Activated naive CD8-positive, alpha-beta T cell treated with anti-CD3 and anti-CD28 coated beads, Interleukin-2, amount 10 ng/mL, durations not matched to agents 7 days and 5 days (primary cell): ENCODE data around the gene ZBTB42. TPM values are rescaled to one million over a fixed set of nuclear protein-coding genes. Genes with fewer than 3 reads are reported as not detected.
"Not testable (repeated sequence)": the region's sequence is repeated elsewhere in the genome, so short reads cannot be mapped to it uniquely, and the experiment has no call there.

Experiments used
- ATAC-seq: fragments of 150-1000 bp; cut with Tn5 transposase; one replicate; pipeline ENCODE4 v1.10.0; 2021; ENCODE audit warnings: low read depth, moderate library complexity
- POLR2A ChIA-PET: fragments of 350-600 bp; sonication (Branson Sonifier 250); formaldehyde crosslinking; loops from one replicate; lab custom pipeline; 2021; ENCODE audit warnings: antibody characterized with exemption; lab: Charles Lee
- DNase-seq: peaks from one replicate; pipeline ENCODE4 v3.0.0; 2021
- H3K27ac Mint-ChIP-seq: one replicate; pipeline ENCODE4 v1.8.0; 2022; ENCODE audit warnings: mild to moderate bottlenecking, mixed read lengths
- H3K27me3 Mint-ChIP-seq: one replicate; pipeline ENCODE4 v1.8.0; 2022; ENCODE audit warnings: mild to moderate bottlenecking, moderate library complexity, mixed read lengths
- H3K36me3 Mint-ChIP-seq: one replicate; pipeline ENCODE4 v1.8.0; 2021; ENCODE audit warnings: mild to moderate bottlenecking, mixed read lengths
- H3K4me1 Mint-ChIP-seq: one replicate; pipeline ENCODE4 v1.8.0; 2021; ENCODE audit warnings: mixed read lengths
- H3K4me3 Mint-ChIP-seq: one replicate; pipeline ENCODE4 v1.8.0; 2022; ENCODE audit warnings: mild to moderate bottlenecking, moderate library complexity, mixed read lengths
- H3K9me3 Mint-ChIP-seq: one replicate; pipeline ENCODE4 v1.8.0; 2021; ENCODE audit warnings: mixed read lengths
- total RNA-seq, 2 experiments: library from RNA; stranded (reverse); gene quantifications; one replicate each; pipeline ENCODE4 v1.2.3, GENCODE V29; 2021

The ZBTB42 gene
- total RNA-seq, 2 experiments from 2014 or later: 6.7 to 6.9 TPM

- H3K36me3 Mint-ChIP-seq: no peaks in the 10 kb centered on the region
- peaks cover 6% of the 10 kb centered on the region for H3K9me3 Mint-ChIP-seq
- peaks cover 17% of the 10 kb centered on the region for H3K27me3 Mint-ChIP-seq
- POLR2A ChIA-PET: no interaction called here
- H3K4me3 Mint-ChIP-seq: no peak overlapping the region
- peaks cover 11% of the 10 kb centered on the region for H3K4me1 Mint-ChIP-seq
- DNase-seq (peak; percentile 26), ATAC-seq (no peak)
- H3K27ac Mint-ChIP-seq: no peak overlapping the region
These were observed 20.5 kb downstream of the ZBTB42 start for GRCh38 chr14:104821229-104821945.

DNA sequence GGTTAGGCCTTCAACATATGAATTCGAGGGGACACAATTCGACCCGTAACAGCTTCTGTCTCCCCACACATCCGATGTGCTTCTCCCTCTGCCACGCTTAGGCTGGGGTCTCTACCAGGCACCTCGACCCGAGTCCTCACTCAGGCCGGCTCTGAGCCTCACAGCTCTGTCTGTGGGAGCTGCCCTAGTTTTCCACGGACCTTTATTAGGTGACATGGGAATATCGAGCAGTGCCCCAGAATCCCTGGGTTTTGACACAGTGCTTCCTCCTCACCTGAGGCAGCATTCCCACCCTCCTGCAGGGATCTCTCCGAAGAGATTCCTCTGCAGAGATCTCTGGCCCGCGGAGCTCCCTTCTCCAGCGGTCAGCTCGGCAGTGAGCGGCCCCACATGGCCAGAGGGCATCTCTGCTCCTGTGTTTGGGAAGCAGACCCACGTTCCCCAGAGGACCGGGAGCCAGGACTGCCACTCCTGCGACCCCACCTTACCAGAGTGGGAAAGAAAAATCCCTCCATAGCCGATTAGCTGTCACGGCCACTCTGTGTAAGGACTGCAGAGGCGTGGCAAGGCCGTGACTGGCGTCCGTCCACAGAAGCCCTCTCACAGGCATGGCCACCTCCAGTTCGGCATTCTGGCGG lies 21.2 kb downstream of the ZBTB42 start:
- Mint-ChIP-seq H3K4me3 (no peak overlapping the region), H3K4me1 (peaks cover 7% of the 10 kb centered on the region), H3K36me3 (no peaks in the 10 kb centered on the region), H3K27me3 (peaks cover 19% of the 10 kb centered on the region), H3K9me3 (peaks cover 6% of the 10 kb centered on the region), H3K27ac (no peak overlapping the region)
- ATAC-seq: no peak
- peak; percentile 10 for DNase-seq
- POLR2A ChIA-PET: interaction anchor here (0.9 kb wide), 1 partner anchor 27 kb away, joined by 3 read pairs; the partner anchor contains the start of gene AKT1

GRCh38 chr14:104822821-104823615 lies 22.1 kb downstream of the ZBTB42 start:
- Mint-ChIP-seq H3K9me3 (peaks cover 6% of the 10 kb centered on the region), H3K27me3 (peaks cover 23% of the 10 kb centered on the region), H3K4me1 (peaks cover 8% of the 10 kb centered on the region), H3K27ac (no peak overlapping the region), H3K4me3 (no peak overlapping the region), H3K36me3 (no peaks in the 10 kb centered on the region)
- ATAC-seq (no peak), DNase-seq (peak; percentile 23)
- POLR2A ChIA-PET: interaction anchor here (0.9 kb wide), 1 partner anchor 28 kb away, joined by 3 read pairs; the partner anchor contains the start of gene AKT1

DNA sequence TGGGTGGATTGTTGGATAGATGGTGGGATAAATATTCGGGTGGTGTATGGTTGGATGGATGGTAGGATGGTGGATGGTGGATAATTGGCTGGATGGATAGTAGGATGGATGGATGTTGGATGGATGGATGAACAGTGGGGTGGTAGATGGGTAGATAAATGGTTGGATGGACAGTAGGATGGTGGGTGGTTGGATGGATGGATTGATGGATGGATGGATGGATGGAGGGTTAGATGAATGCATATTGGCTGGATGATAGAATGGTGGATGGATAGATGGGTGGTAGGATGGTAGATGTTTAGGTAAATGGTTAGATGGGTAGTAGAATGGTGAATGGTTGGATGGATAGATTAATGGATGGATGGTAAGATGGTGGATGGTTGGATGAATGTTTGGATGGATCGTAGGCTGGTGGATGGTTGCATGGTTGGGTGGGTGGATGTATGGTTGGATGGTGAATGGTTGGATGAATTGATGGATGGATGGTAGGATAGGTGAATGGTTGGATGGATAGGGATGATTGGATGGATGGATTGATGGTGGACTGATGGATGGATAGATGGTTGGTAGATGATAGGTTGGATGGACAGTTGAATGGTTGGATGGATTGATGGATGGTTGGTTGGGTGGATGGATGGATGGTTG lies 23.6 kb downstream of the ZBTB42 start:
- Mint-ChIP-seq H3K4me1 (peaks cover 8% of the 10 kb centered on the region), H3K9me3 (peaks cover 6% of the 10 kb centered on the region), H3K27ac (no peak overlapping the region), H3K4me3 (peak overlapping the region; percentile 82), H3K36me3 (no peaks in the 10 kb centered on the region), H3K27me3 (peaks cover 24% of the 10 kb centered on the region)
- no peak for DNase-seq
- POLR2A ChIA-PET: interaction anchor here (2.4 kb wide), 1 partner anchor 23 kb away, joined by 8 read pairs; the partner anchor contains the start of gene ZBTB42
- no peak for ATAC-seq

DNA sequence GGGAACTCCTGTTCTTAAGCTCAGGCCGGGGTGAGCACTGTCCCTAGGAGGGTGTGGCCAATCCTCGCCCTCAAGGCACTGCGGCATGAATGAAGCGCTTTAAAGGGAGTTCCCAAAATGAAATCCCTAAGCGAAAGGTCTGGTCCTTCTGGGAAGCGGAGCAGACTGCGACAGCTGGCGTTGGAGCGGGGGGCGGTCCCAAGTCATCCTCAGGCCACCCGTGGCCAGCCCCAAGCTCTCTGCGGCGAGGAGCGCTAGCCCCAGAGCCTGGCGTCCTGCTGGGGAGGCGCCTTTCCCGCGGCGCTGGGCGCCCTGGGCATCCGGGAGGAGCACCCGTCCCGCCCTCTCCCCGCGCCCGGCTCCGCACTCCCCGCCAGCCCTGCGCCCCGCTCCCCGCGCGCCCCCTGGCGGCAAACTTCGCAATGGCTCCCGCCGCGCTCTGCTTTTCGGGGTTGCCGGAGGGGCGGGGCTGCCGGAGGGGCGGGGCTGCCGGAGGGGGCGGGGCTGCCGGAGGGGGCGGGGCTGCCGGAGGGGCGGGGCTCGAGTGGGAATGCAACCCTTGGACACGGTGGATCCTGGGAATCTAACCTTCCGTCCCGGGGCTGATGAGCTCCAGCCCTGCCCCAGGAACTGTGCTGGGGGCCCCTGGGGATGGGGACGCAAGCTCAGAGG lies 25.4 kb downstream of the ZBTB42 start:
- POLR2A ChIA-PET: interaction anchor here (0.8 to 2.4 kb wide), 5 partner anchors 25 to 74 kb away, joined by 3 to 10 read pairs (median 6); partner anchors contain the start of genes AKT1, SIVA1 and ZBTB42

GRCh38 chr14:104826861-104827176 lies 25.9 kb downstream of the ZBTB42 start:
- peak overlapping the region; percentile 55 for H3K4me3 Mint-ChIP-seq
- POLR2A ChIA-PET: interaction anchor here (1.3 to 2.4 kb wide), 4 partner anchors 26 to 58 kb away, joined by 3 to 10 read pairs (median 7); partner anchors contain the start of genes AKT1 and ZBTB42
- peaks cover 6% of the 10 kb centered on the region for H3K9me3 Mint-ChIP-seq
- ATAC-seq: no peak
- DNase-seq: no peak
- no peak overlapping the region for H3K27ac Mint-ChIP-seq
- peaks cover 8% of the 10 kb centered on the region for H3K4me1 Mint-ChIP-seq
- H3K27me3 Mint-ChIP-seq: peaks cover 27% of the 10 kb centered on the region
- no peaks in the 10 kb centered on the region for H3K36me3 Mint-ChIP-seq

More for the DNA sequence above, 25.4 kb downstream of the ZBTB42 start:
- DNase-seq: peak; percentile 99
- no peak overlapping the region for H3K27ac Mint-ChIP-seq
- H3K9me3 Mint-ChIP-seq: peaks cover 6% of the 10 kb centered on the region
- ATAC-seq: peak; percentile 91
- peaks cover 27% of the 10 kb centered on the region for H3K27me3 Mint-ChIP-seq
- H3K4me1 Mint-ChIP-seq: peaks cover 8% of the 10 kb centered on the region
- no peaks in the 10 kb centered on the region for H3K36me3 Mint-ChIP-seq
- H3K4me3 Mint-ChIP-seq: peak overlapping the region; percentile 82

DNA sequence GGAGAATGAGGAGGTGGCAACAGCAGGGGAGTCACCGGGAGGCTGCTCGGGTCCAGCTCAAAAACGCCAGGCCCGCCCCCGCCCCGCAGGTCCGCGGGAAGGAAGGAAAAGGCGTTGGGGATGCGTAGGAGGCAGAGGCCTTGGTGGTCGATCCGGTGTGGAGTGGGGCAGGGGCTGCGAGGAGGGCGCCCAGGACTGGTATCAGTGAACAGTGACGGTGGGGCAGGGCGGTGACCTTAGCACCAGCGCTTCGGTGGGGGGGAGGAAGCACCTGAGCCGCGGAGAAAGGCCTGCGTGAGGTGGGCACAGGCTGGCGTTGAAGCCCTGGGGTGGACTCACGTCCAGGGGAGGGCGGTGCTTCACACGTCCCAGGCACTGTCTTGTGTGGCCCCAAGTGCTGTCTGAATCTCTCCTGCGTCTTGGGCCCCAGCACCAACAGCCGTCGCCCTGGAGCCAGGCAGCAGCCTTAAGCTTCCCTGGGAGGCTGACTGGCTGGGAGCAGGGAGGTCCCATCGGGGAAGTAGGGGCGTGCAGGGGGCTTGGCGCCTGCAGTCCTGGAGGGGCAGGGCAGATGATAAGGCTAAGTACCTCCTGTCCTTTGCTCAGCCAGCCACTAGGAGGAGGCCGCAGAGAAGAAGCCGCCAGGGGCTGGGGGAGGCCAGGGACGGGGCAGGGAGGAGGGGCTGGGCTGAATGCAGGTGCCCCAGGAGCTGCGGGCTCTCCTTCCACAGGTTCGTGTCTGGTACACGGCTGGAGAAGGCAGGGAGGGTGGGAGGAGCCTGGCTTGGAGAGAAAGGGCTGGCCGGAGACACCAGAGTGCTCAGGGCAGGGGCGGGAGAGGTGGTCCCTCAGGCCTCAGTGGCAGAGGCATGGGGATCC lies 26.5 kb downstream of the ZBTB42 start:
- POLR2A ChIA-PET: interaction anchor here (1.3 to 2.4 kb wide), 3 partner anchors 26 to 57 kb away, joined by 3 to 8 read pairs (median 6); partner anchors contain the start of genes AKT1 and ZBTB42

DNA sequence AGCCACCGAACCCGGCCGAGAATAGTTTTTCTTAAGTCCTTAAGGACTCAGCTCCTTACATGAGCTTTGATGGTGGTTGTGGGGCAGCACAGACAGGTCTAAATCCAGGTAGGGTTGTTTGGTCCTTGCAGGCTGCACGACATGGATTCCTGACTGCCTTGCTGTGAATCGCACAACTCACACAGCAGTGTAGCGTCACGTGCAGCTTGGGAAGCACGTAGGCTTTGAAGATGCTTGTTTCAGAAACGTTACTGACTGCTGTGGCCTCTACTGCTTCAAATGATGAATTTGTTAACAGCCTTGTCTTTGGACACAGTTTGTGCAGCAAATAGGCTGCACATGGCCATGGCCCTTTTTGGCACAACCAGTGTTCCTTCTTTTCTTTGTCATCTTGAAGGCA lies 29.9 kb downstream of the ZBTB42 start:
- POLR2A ChIA-PET: no interaction called here
- Mint-ChIP-seq H3K9me3 (no peaks in the 10 kb centered on the region), H3K4me3 (no peak overlapping the region), H3K27ac (no peak overlapping the region), H3K4me1 (peaks cover 4% of the 10 kb centered on the region), H3K27me3 (peaks cover 12% of the 10 kb centered on the region), H3K36me3 (no peaks in the 10 kb centered on the region)
- DNase-seq (no peak), ATAC-seq (no peak)

More for the DNA sequence above, 26.5 kb downstream of the ZBTB42 start:
- Mint-ChIP-seq H3K4me1 (peaks cover 8% of the 10 kb centered on the region), H3K27me3 (peaks cover 27% of the 10 kb centered on the region), H3K9me3 (peaks cover 6% of the 10 kb centered on the region), H3K36me3 (no peaks in the 10 kb centered on the region), H3K4me3 (peak overlapping the region; percentile 55), H3K27ac (no peak overlapping the region)
- DNase-seq (peak; percentile 58), ATAC-seq (peak; percentile 64)

DNA sequence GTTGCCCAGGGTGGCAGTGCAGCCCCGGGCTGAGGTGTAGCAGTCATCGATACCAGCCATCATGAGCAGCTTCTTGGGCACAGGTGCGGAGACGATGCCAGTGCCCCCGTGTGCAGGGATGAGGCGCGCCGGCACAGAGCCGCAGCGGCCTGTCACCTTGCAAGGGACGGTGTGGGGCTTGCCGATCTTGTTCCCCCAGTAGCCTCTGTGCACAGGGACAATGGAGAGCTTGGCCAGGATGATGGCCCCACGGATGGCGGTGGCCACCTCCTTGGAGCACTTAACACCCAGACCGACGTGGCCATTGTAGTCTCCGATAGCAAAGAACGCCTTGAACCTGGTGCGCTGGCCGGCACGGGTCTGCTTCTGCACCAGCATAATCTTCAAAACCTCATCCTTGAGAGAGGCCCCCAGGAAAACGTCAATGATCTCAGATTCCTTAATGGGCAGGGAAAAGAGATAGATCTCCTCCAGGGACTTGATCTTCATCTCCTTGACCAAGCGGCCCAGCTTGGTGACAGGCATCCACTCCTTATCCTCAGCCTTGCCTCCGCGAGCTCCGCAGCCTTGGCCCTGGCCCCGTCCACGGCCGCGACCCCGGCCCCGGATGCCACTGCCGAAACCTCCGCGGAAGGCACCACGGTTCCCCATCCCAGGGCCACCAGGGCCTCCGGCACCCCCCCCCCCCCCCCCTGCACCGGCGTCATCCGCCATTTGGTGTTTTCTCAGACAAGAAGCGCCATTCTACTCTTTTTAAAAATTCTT lies 35.5 kb downstream of the ZBTB42 start:
- ATAC-seq, H3K4me1 Mint-ChIP-seq, H3K36me3 Mint-ChIP-seq, H3K4me3 Mint-ChIP-seq, DNase-seq, H3K9me3 Mint-ChIP-seq, POLR2A ChIA-PET, H3K27ac Mint-ChIP-seq: not testable (repeated sequence)
- H3K27me3 Mint-ChIP-seq: peaks cover 18% of the 10 kb centered on the region

DNA sequence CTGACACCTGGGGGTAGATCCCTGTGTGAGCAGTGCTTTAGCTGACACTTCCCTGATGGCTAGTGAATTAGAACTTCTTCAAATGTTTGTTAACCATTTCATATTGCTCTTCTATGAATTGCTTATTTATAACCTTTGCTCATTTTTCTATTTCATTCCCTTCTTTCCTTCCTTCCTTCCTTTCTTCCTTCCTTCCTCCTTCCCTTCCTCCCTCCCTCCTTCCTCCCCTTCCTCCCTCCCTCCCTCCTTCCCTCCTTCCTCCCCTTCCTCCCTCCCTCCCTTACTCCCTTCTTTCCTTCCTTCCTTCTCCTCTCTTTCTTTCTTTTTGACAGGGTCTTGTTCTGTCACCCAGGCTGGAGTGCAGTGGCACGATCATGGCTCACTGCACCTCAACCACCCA lies 40.8 kb downstream of the ZBTB42 start:
- POLR2A ChIA-PET: no interaction called here
- H3K4me1 Mint-ChIP-seq: no peaks in the 10 kb centered on the region
- ATAC-seq (no peak), DNase-seq (no peak)
- no peaks in the 10 kb centered on the region for H3K9me3 Mint-ChIP-seq
- H3K27me3 Mint-ChIP-seq: peaks cover 66% of the 10 kb centered on the region
- H3K36me3 Mint-ChIP-seq: no peaks in the 10 kb centered on the region
- H3K4me3 Mint-ChIP-seq: no peak overlapping the region
- H3K27ac Mint-ChIP-seq: no peak overlapping the region

GRCh38 chr14:104843006-104843405 lies 42.1 kb downstream of the ZBTB42 start:
- Mint-ChIP-seq H3K27me3 (peaks cover 68% of the 10 kb centered on the region), H3K9me3 (no peaks in the 10 kb centered on the region), H3K36me3 (no peaks in the 10 kb centered on the region), H3K4me1 (no peaks in the 10 kb centered on the region), H3K27ac (no peak overlapping the region), H3K4me3 (no peak overlapping the region)
- POLR2A ChIA-PET: no interaction called here
- DNase-seq: no peak
- no peak for ATAC-seq
